BJ (cell line): ENCODE measurements around the gene TRIP4. TPM values are rescaled to one million over a fixed set of nuclear protein-coding genes. Genes with fewer than 3 reads are reported as not detected.

Experiments
- CTCF ChIA-PET: fragments of 350-600 bp; formaldehyde crosslinking; extraction: SDS; loops from one replicate; lab custom pipeline; 2021; ENCODE audit warnings: antibody characterized with exemption, inconsistent platforms; lab: Yijun Ruan, JAX
- POLR2A ChIA-PET: fragments of 300-600 bp; sonication (Branson Sonifier 250); formaldehyde crosslinking; extraction: SDS; loops from one replicate; lab custom pipeline; 2021; ENCODE audit warnings: antibody characterized with exemption; lab: Charles Lee
- DNase-seq: peaks from one replicate; pipeline ENCODE4 v3.0.0-alpha.2; 2011; ENCODE audit warnings: low read depth
- H3K27me3 ChIP-seq: 2 replicates; pipeline ENCODE4 v1.6.0; 2011; ENCODE audit warnings: low read length; ENCODE audit not compliant: control insufficient read depth, insufficient read depth
- H3K36me3 ChIP-seq: 2 replicates; pipeline ENCODE4 v1.5.1; 2011; ENCODE audit warnings: low read length; ENCODE audit not compliant: control insufficient read depth, insufficient read depth
- H3K4me3 ChIP-seq: 2 replicates; pipeline ENCODE4 v1.5.1; 2011; ENCODE audit warnings: low read depth, mild to moderate bottlenecking, control low read depth, low read length
- CTCF ChIP-seq: IDR thresholded peaks from 2 replicates; pipeline ENCODE4 v1.5.1; 2011; ENCODE audit warnings: low read depth, mild to moderate bottlenecking, control low read depth, inconsistent platforms, low read length, moderate library complexity; ENCODE audit not compliant: insufficient read depth
- polyA plus RNA-seq: library from polyadenylated mRNA; depleted of rRNA; stranded (reverse); fragments of >200 nt; gene quantifications from 2 replicates; pipeline ENCODE4 v1.2.3, GENCODE V29; 2011

Gene TRIP4
- polyA plus RNA-seq, 1 experiment = 14.3 TPM

- ChIA-PET POLR2A (no interaction called here), CTCF (interaction anchor here (0.6 to 1.8 kb wide), 4 partner anchors 9 to 264 kb away, joined by 3 to 4 read pairs (median 3); no protein-coding TSS in a partner anchor)
- Histone ChIP-seq H3K27me3 (no peaks in the 10 kb centered on the region), H3K4me3 (no peak overlapping the region), H3K36me3 (peaks cover 1% of the 10 kb centered on the region; the same call in 1 of the 2 replicates)
- TF ChIP-seq CTCF = no peak
- DNase-seq = no peak
Observed at GRCh38 chr15:64466408-64467141, 78.9 kb downstream of the TRIP4 start.

- CTCF ChIA-PET = no interaction called here
Observed at GRCh38 chr15:64472161-64472560, 84.5 kb downstream of the TRIP4 start.

GRCh38 chr15:64474846-64475245 is 87.2 kb downstream of the TRIP4 start:
- DNase-seq = no peak
- CTCF ChIA-PET = no interaction called here
- H3K36me3 ChIP-seq = peaks cover 1% of the 10 kb centered on the region; the same call in 1 of the 2 replicates
- no peak overlapping the region for H3K4me3 ChIP-seq
- POLR2A ChIA-PET = no interaction called here
- TF ChIP-seq CTCF = no peak
- no peaks in the 10 kb centered on the region for H3K27me3 ChIP-seq

More at GRCh38 chr15:64472161-64472560, 84.5 kb downstream of the TRIP4 start:
- peaks cover 3% of the 10 kb centered on the region for H3K36me3 ChIP-seq
- H3K4me3 ChIP-seq = no peak overlapping the region
- H3K27me3 ChIP-seq = no peaks in the 10 kb centered on the region
- DNase-seq = no peak
- POLR2A ChIA-PET = no interaction called here
- TF ChIP-seq CTCF = no peak

- ChIA-PET POLR2A (no interaction called here), CTCF (interaction anchor here (1.3 kb wide), 2 partner anchors 10 to 205 kb away, joined by 3 to 4 read pairs; no protein-coding TSS in a partner anchor)
- Histone ChIP-seq H3K36me3 (peaks cover 1% of the 10 kb centered on the region; the same call in 1 of the 2 replicates), H3K27me3 (no peaks in the 10 kb centered on the region), H3K4me3 (no peak overlapping the region)
- DNase-seq = no peak
- TF ChIP-seq CTCF = no peak
Observed at GRCh38 chr15:64476550-64476949, 88.9 kb downstream of the TRIP4 start.

- no peaks in the 10 kb centered on the region for H3K36me3 ChIP-seq
- no peak for TF ChIP-seq CTCF
- CTCF ChIA-PET = interaction anchor here (1.5 kb wide), 1 partner anchor 22 kb away, joined by 4 read pairs; no protein-coding TSS in a partner anchor
- no peak overlapping the region for H3K4me3 ChIP-seq
- POLR2A ChIA-PET = no interaction called here
- no peak for DNase-seq
- H3K27me3 ChIP-seq = no peaks in the 10 kb centered on the region
Observed at GRCh38 chr15:64478863-64479262, 91.2 kb downstream of the TRIP4 start.
